Stomach (tissue), 4 donors: ENCODE measurements around the gene ABCA10.

Experiments used
- EP300 ChIP-seq: sonication (generic); formaldehyde crosslinking; IDR thresholded peaks from one replicate; pipeline ENCODE4 v1.6.1; 2017; ENCODE audit warnings: antibody characterized with exemption
- POLR2A ChIP-seq, 4 donors: fragments of 450-650 bp; IDR thresholded peaks; one replicate each; pipeline ENCODE4 v1.6.1; 2016; ENCODE audit warnings: antibody characterized with exemption in 4 of 4, control low read depth in 2 of 4, mild to moderate bottlenecking in 1 of 4, moderate library complexity in 1 of 4
- POLR2AphosphoS5 ChIP-seq, 3 donors: sonication (generic); formaldehyde crosslinking; IDR thresholded peaks; one replicate each; pipeline ENCODE4 v1.6.1; 2016; ENCODE audit warnings: antibody characterized with exemption in 3 of 3
- TF ChIP-seq, protein P1 (sequence below), 7 experiments: fragments of 450-650 bp in 4 of 7; fragments of 200-600 bp in 3 of 7; sonication (generic) in 3 of 7; IDR thresholded peaks; one replicate each; pipeline ENCODE4 v1.5.1; 2016 to 2019; ENCODE audit warnings: antibody characterized with exemption in 7 of 7, control low read depth in 2 of 7, mild to moderate bottlenecking in 1 of 7

DNA sequence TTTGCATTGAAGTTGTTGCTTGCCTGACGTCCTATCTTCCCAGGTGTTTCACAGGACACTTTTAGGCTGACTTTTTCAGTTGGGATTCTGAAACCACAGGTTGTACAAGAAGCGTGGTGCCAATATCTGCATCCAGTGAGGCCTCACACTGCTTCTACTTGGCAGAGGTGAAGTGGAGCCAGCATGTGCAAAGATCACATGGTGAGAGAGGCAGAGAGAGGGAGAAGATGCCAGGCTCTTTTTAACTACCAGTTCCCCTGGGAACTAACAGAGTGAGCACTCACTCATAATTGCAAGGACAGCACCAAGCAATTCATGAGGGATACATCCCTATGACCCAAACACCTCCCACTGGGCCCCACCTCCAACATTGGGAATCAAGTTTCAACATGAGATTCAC lies 81.2 kb downstream of the ABCA10 start:
- TF ChIP-seq POLR2A (IDR thresholded peaks at IDR 0.05) (no peak), POLR2AphosphoS5 (IDR thresholded peaks at IDR 0.05) (no peak), EP300 (no peak)
- TF ChIP-seq, protein P1, sequence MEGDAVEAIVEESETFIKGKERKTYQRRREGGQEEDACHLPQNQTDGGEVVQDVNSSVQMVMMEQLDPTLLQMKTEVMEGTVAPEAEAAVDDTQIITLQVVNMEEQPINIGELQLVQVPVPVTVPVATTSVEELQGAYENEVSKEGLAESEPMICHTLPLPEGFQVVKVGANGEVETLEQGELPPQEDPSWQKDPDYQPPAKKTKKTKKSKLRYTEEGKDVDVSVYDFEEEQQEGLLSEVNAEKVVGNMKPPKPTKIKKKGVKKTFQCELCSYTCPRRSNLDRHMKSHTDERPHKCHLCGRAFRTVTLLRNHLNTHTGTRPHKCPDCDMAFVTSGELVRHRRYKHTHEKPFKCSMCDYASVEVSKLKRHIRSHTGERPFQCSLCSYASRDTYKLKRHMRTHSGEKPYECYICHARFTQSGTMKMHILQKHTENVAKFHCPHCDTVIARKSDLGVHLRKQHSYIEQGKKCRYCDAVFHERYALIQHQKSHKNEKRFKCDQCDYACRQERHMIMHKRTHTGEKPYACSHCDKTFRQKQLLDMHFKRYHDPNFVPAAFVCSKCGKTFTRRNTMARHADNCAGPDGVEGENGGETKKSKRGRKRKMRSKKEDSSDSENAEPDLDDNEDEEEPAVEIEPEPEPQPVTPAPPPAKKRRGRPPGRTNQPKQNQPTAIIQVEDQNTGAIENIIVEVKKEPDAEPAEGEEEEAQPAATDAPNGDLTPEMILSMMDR (IDR thresholded peaks at IDR 0.05), result no peak
